HG03108 (cell line): ENCODE data around the gene KRTAP4-9.
"Not testable (repeated sequence)": the region's sequence is repeated elsewhere in the genome, so short reads cannot be mapped to it uniquely, and the experiment has no call there.

Experiments used
- ATAC-seq: cut with Tn5 transposase; IDR thresholded peaks from one replicate; pipeline ENCODE4 v1.9.1; 2021; ENCODE audit warnings: moderate library complexity; ENCODE audit not compliant: unreplicated experiment

The KRTAP4-9 gene

DNA sequence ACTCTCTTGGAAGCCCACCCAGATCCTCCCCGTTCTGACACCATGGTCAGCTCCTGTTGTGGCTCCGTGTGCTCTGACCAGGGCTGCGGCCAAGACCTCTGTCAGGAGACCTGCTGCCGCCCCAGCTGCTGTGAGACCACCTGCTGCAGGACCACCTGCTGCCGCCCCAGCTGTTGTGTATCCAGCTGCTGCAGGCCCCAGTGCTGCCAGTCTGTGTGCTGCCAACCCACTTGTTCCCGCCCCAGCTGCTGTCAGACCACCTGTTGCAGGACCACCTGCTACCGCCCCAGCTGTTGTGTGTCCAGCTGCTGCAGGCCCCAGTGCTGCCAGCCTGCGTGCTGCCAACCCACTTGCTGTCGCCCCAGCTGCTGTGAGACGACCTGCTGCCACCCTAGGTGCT, at the start of gene KRTAP4-9:
Gene KRTAP4-9, plus strand, starts transcription at position 43 of the 400 bp plus-strand sequence. Its CDS starts 0 bp downstream, at position 43.
- not testable (repeated sequence) for ATAC-seq

DNA sequence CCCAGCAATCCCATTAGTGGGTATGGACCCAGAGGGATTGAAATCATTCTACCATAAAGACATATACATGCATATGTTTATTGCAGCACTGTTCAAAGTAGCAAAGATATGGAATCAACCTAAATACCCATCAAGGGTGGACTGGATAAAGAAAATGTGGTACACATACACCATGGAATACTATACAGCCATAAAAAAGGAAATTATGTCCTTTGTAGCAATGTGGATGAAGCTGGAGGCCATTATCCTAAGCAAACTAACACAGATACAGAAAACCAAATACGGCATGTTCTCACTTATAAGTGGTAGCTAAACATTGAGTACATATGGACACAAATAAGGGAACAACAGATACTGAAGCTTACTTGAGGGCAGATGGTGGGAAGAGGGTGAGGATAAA, 47.6 kb upstream of the KRTAP4-9 start:
- no peak for ATAC-seq

DNA sequence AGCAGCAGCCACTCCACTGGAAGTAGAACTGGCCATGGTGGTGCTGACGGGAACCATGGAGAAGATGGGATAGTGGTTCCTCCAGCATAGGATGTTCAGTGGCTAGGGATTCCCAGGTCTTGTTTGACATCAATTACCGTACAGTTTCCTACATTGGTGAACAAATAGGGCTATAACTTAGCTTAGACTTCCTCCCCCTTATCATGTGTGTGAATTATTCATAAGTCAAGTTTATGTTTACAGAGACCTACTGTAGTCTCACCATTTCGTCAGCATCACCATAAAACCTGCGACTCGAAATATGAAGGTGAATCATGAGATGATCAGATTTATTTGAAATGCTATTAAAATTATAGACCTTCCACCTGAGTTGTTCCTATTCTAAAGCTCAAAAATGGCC, 46.4 kb upstream of the KRTAP4-9 start:
- ATAC-seq = no peak

- ATAC-seq = not testable (repeated sequence)
Observed at GRCh38 chr17:41059276-41060051, 45.7 kb upstream of the KRTAP4-9 start.

- no peak for ATAC-seq
Observed at GRCh38 chr17:41060052-41060604, 45.1 kb upstream of the KRTAP4-9 start, which contains the start of gene KRTAP2-3. Gene KRTAP2-3, minus strand, starts transcription at chr17:41060114. Its CDS starts 64 bp downstream, at chr17:41060050.

GRCh38 chr17:41061964-41062363, 43.2 kb upstream of the KRTAP4-9 start:
- ATAC-seq = no peak

DNA sequence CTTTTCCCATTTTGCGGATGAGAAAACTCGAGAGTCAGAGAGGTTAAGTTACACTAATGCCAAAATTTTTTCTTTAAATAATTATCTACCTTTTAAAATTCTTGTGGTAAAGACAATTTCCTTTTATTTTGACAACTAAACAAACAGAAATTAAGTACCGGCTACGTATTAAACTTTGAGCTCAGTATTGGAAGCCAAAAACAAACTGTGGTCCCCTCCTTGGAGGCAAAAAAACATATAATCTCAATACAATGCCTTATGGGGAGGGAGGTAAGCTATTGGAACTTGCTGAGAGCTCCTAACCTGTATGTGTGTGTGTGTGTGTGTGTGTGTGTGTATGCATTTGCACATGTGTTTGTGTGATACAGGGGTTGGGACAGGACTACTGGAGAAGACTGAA, 41.7 kb upstream of the KRTAP4-9 start:
- ATAC-seq = no peak

- ATAC-seq = no peak
Observed at GRCh38 chr17:41064301-41064700, 40.9 kb upstream of the KRTAP4-9 start.

DNA sequence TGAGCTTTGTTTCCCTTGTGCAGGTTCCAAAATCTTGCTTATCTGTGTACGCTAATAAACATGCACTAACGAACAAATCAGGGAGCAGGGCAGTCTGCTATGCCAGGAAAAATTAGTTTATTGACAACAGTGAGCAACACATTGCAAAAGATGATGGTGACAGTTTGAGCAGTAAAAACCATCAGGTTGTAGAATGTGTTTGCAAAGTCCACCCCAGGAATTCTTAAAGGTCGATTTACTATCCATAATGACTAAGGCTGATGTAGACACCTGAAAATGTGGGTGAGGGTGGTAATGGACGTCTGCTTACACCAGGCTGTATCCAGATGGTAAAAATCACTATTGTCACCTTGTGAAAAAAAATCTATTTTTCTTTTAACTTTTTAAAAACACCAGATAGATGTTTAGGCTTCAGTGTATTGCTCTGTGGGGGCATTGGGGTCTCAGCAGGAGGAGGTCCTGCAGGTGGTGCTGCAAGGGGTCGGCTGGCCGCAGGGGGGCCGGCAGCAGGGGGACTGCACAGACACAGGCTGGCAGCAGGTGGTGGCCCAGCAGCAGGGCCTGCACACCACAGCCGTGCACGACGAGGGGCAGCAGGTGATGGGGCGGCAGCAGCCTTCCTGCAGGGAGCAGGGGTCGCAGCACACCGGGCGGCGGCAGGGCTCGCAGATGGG, 40.0 kb upstream of the KRTAP4-9 start:
- ATAC-seq = not testable (repeated sequence)

- no peak for ATAC-seq
Observed at GRCh38 chr17:41065829-41066624, 39.2 kb upstream of the KRTAP4-9 start, which contains the start of gene KRTAP2-4. Gene KRTAP2-4, minus strand, starts transcription at chr17:41065879. Its CDS starts 34 bp downstream, at chr17:41065845.

DNA sequence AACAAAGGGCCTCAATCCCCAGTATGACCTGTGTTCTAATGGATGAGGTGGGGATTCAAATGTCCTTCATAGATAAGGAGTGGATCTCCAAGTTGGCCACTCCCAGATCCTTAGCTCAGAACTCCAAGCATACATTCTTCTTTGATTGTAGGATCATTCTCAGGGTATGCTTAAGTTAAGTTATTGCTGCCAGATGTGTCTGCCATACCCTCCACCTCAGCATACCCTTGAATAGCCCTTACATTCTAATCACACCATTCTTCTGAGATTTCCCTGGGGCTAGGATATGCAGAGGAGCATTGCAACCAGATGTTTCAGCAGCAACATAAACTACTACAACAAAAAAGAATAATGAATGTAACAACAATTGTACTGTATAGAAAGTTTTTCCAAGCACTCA, 37.9 kb upstream of the KRTAP4-9 start:
- ATAC-seq = no peak

GRCh38 chr17:41069031-41069430, 36.2 kb upstream of the KRTAP4-9 start:
- no peak for ATAC-seq

- ATAC-seq = no peak
Observed at GRCh38 chr17:41071606-41072360, 33.4 kb upstream of the KRTAP4-9 start.

DNA sequence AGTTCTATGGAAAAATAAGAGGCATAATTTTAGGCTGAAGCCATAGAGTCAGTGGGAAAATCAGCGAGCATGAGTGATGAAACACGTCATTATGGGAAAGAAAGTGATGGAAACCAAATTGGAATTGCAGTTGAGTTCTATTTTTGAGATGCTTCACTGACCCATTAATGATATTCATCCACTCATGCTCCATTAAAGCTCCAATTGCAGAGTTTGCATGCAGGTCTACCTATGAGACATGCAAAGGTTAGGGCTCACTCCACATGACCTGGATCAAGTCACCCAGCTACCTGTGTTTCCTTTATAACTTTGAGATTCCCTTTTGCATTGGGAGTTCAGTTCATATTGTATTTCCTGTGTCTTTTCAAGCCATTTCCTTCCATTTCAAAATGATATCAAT, 31.5 kb upstream of the KRTAP4-9 start:
- no peak for ATAC-seq

GRCh38 chr17:41076788-41077187, 28.4 kb upstream of the KRTAP4-9 start:
- ATAC-seq = no peak

GRCh38 chr17:41082626-41083025, 22.6 kb upstream of the KRTAP4-9 start:
- no peak for ATAC-seq

GRCh38 chr17:41083427-41083826, 21.8 kb upstream of the KRTAP4-9 start:
- not testable (repeated sequence) for ATAC-seq

GRCh38 chr17:41084100-41084856, 20.9 kb upstream of the KRTAP4-9 start, which contains the start of gene KRTAP4-7:
Gene KRTAP4-7, plus strand, starts transcription at chr17:41084150. Its CDS starts 57 bp downstream, at chr17:41084207.
- not testable (repeated sequence) for ATAC-seq

- ATAC-seq = not testable (repeated sequence)
Observed at GRCh38 chr17:41088760-41089352, 16.3 kb upstream of the KRTAP4-9 start.
